K562 (cell line): ENCODE measurements around the gene HPSE2. TPM values are rescaled to one million over a fixed set of nuclear protein-coding genes. Genes with fewer than 3 reads are reported as not detected.

Experiments used
- ATAC-seq: fragments of 200-7000 bp; cut with Tn5 transposase; 3 replicates; pipeline ENCODE4 v1.9.1; 2020; ENCODE audit warnings: moderate library complexity
- BruUV-seq: library from RNA; stranded (reverse); fragments of 400-500 nt; replicated peaks from 2 replicates; lab custom pipeline; 2021; lab: Mats Ljungman, UMichigan
- CTCF ChIA-PET: fragments of 300-600 bp; formaldehyde crosslinking; extraction: SDS; loops from one replicate; lab custom pipeline; 2021; ENCODE audit warnings: low intra/inter-chr PET ratio; lab: Yijun Ruan, JAX
- POLR2A ChIA-PET: fragments of 300-600, 350-650 bp; sonication (Branson Sonifier 250); formaldehyde crosslinking; extraction: SDS; loops from one replicate; lab custom pipeline; 2021; ENCODE audit warnings: antibody characterized with exemption, inconsistent platforms; lab: Yijun Ruan, JAX
- DNase-seq, 4 experiments: peaks; one replicate each; pipeline versions ENCODE4 v3.0.0 to v3.0.0-alpha.2; 2011 to 2018; ENCODE audit warnings: low spot score in 3 of 4, mixed read lengths in 3 of 4; ENCODE audit errors: extremely low read depth in 1 of 4
- FAIRE-seq: peaks from 2 replicates; lab custom pipeline; 2011; peaks lifted over from hg19 to GRCh38; lab: Jason Lieb, UNC
- H2AFZ ChIP-seq: 2 replicates; pipeline ENCODE4 v1.6.0; 2011; ENCODE audit warnings: low read depth, low read length, control low read depth, inconsistent platforms
- H3K27ac ChIP-seq: fragments of 200-600 bp; 3 replicates; pipeline ENCODE4 v1.8.0; 2011; ENCODE audit warnings: low read depth, mild to moderate bottlenecking, control low read depth, inconsistent platforms, low read length, moderate library complexity, mixed read lengths; ENCODE audit errors: extremely low read depth
- H3K27me3 ChIP-seq, 2 experiments: fragments of 300-600 bp in 1 of 2; 2 replicates in 1 of 2; 3 replicates in 1 of 2; pipeline versions ENCODE4 v1.6.0 to v1.8.0; 2011; ENCODE audit warnings: inconsistent platforms in 2 of 2, low read length in 2 of 2, mild to moderate bottlenecking in 1 of 2, mixed read lengths in 1 of 2, moderate library complexity in 1 of 2; ENCODE audit not compliant: control insufficient read depth in 2 of 2, insufficient read depth in 2 of 2
- H3K36me3 ChIP-seq: fragments of 300-600 bp; 3 replicates; pipeline ENCODE4 v1.8.0; 2011; ENCODE audit warnings: mild to moderate bottlenecking, low read length, inconsistent platforms; ENCODE audit not compliant: control insufficient read depth, insufficient read depth
- H3K4me1 ChIP-seq, 2 experiments: fragments of 200-600 bp in 1 of 2; replicated peaks in 1 of 2; 2 replicates in 1 of 2; 3 replicates in 1 of 2; pipeline versions ENCODE4 v1.5.1 to v1.8.0; 2011; ENCODE audit warnings: inconsistent platforms in 2 of 2, low read length in 2 of 2, mild to moderate bottlenecking in 1 of 2, mixed read lengths in 1 of 2, moderate library complexity in 1 of 2; ENCODE audit not compliant: control insufficient read depth in 2 of 2, insufficient read depth in 2 of 2
- H3K4me2 ChIP-seq: 2 replicates; pipeline ENCODE4 v1.6.1; 2011; ENCODE audit warnings: low read length, control low read depth, inconsistent platforms, mixed read lengths; ENCODE audit not compliant: insufficient read depth
- H3K4me3 ChIP-seq: fragments of 200-600 bp; sonication (generic), shearing (Covaris generic); 2 replicates; pipeline ENCODE4 v1.5.1; 2016; ENCODE audit warnings: control low read depth, inconsistent platforms
- H3K79me2 ChIP-seq: fragments of 200-600 bp; 3 replicates; pipeline ENCODE4 v1.8.0; 2011; ENCODE audit warnings: low read length, inconsistent platforms; ENCODE audit not compliant: control insufficient read depth, insufficient read depth
- H3K9ac ChIP-seq, 2 experiments: 2 replicates each; pipeline versions ENCODE4 v1.6.0 to v1.6.1; 2011; ENCODE audit warnings: low read depth in 2 of 2, low read length in 2 of 2, control low read depth in 1 of 2, inconsistent platforms in 1 of 2, mild to moderate bottlenecking in 1 of 2, mixed read lengths in 1 of 2; ENCODE audit not compliant: insufficient read depth in 1 of 2
- H3K9me1 ChIP-seq: one replicate; pipeline ENCODE4 v1.6.0; 2011; ENCODE audit warnings: inconsistent platforms, mild to moderate bottlenecking, low read length, moderate library complexity; ENCODE audit not compliant: control insufficient read depth, insufficient read depth
- H3K9me3 ChIP-seq: replicated peaks from 2 replicates; pipeline ENCODE4 v1.5.1; 2011; ENCODE audit warnings: low read depth, low read length, inconsistent platforms; ENCODE audit not compliant: control insufficient read depth, insufficient read depth
- H4K20me1 ChIP-seq: replicated peaks from 2 replicates; pipeline ENCODE4 v1.6.1; 2011; ENCODE audit warnings: low read length, inconsistent platforms, mixed read lengths; ENCODE audit not compliant: control insufficient read depth, insufficient read depth
- ATF2 ChIP-seq: sonication (generic); formaldehyde crosslinking; IDR thresholded peaks from 2 replicates; pipeline ENCODE4 v1.8.1; 2022; ENCODE audit warnings: missing genetic modification reagents
- E2F6 ChIP-seq, 2 experiments: IDR thresholded peaks; 2 replicates each; pipeline ENCODE4 v1.6.1; 2011; ENCODE audit warnings: borderline replicate concordance in 1 of 2, control low read depth in 1 of 2, low read depth in 1 of 2, low read length in 1 of 2, mild to moderate bottlenecking in 1 of 2, mixed read lengths in 1 of 2, moderate library complexity in 1 of 2; ENCODE audit not compliant: insufficient read depth in 1 of 2, insufficient read length in 1 of 2, poor library complexity in 1 of 2, severe bottlenecking in 1 of 2; ENCODE audit errors: extremely low read depth in 1 of 2
- GMEB1 ChIP-seq: fragments of 250-450 bp; sonication (Bioruptor Pico); IDR thresholded peaks from 2 replicates; pipeline ENCODE4 v1.4.0; 2020; ENCODE audit warnings: mild to moderate bottlenecking
- GTF3C2 ChIP-seq: IDR thresholded peaks from 3 replicates; pipeline ENCODE4 v1.6.1; 2011; ENCODE audit warnings: borderline replicate concordance, mild to moderate bottlenecking, moderate library complexity; ENCODE audit not compliant: insufficient read length; ENCODE audit errors: extremely low read depth
- PPARD ChIP-seq: fragments of 250-450 bp; sonication (Bioruptor Pico); IDR thresholded peaks from 2 replicates; pipeline ENCODE4 v1.8.0; 2022; ENCODE audit warnings: inconsistent platforms, mild to moderate bottlenecking, moderate library complexity
- XRCC5 ChIP-seq: fragments of 200-400 bp; formaldehyde crosslinking; IDR thresholded peaks from 2 replicates; pipeline ENCODE4 v1.6.1; 2017; ENCODE audit warnings: low read depth, mild to moderate bottlenecking, low read length
- ZFP91 ChIP-seq: sonication (generic); formaldehyde crosslinking; IDR thresholded peaks from 2 replicates; pipeline ENCODE4 v1.8.0; 2022; ENCODE audit warnings: mild to moderate bottlenecking, missing genetic modification reagents
- ZNF449 ChIP-seq: fragments of 250-450 bp; sonication (Bioruptor Pico); IDR thresholded peaks from 2 replicates; pipeline ENCODE4 v1.8.0; 2022; ENCODE audit warnings: moderate library complexity, mild to moderate bottlenecking, inconsistent platforms
- WGBS: fragments of 100-300 bp; shearing (Covaris generic); methylation state at CpG from one replicate; pipeline ENCODE4 v1.1.6; 2016; ENCODE audit warnings: low coverage, mixed read lengths; ENCODE audit not compliant: insufficient coverage; ENCODE audit errors: missing lambda C conversion rate; 5-methylcytosine and 5-hydroxymethylcytosine counted together
- in situ Hi-C: fragments of 300-500 bp; cut with MboI; formaldehyde crosslinking; loops from 4 replicates; pipeline ENCODE4 v1.15.0; 2018; ENCODE audit warnings: inconsistent platforms, mixed read lengths
- intact Hi-C: fragments of 100-400 bp; cut with micrococcal nuclease; formaldehyde crosslinking; loops from 2 replicates; pipeline ENCODE4 v1.14.2; 2022
- polyA plus RNA-seq, 8 experiments: library from polyadenylated mRNA; depleted of rRNA in 4 of 8; stranded (reverse) in 5 of 8; unstranded in 3 of 8; fragments of >200 nt; fragmentation: Nextera tagmentation in 2 of 8; fragmentation: Illumina TruSeq in 1 of 8; extraction: Ambion mirVana in 2 of 8; extraction: Trizol in 1 of 8; gene quantifications; 2 replicates each; pipeline versions ENCODE4 v1.2.1 to v1.2.3, GENCODE V29; 2011 to 2014; ENCODE audit warnings: inconsistent platforms in 1 of 8, missing spikeins in 1 of 8
- total RNA-seq, 7 experiments: library from RNA; depleted of rRNA in 6 of 7; stranded (reverse); fragments of >200 nt in 6 of 7; fragmentation: Illumina TruSeq in 2 of 7; extraction: Trizol in 2 of 7; gene quantifications; 2 replicates each; pipeline versions ENCODE4 v1.2.1 to v1.2.3, GENCODE V29; 2011 to 2021; ENCODE audit warnings: low replicate concordance in 1 of 7

HPSE2 gene
- total and polyA plus RNA-seq, 9 of the 15 experiments (the other 6 are each of a cell fraction or from before 2014, with no cell fraction given): 0.03 to 0.10 (median 0.04) TPM; not detected in 2

GRCh38 chr10:98617906-98618520 is 617.6 kb downstream of the HPSE2 start:
- in situ Hi-C loops: no loop called here
- ATAC-seq: no peak
- no peaks in the 10 kb centered on the region for H3K4me1 ChIP-seq
- H3K36me3 ChIP-seq: no peaks in the 10 kb centered on the region
- H3K27ac ChIP-seq: no peak overlapping the region
- no peaks in the 10 kb centered on the region for H3K27me3 ChIP-seq
- intact Hi-C loops: no loop called here
- CTCF ChIA-PET: no interaction called here
- no peaks in the 10 kb centered on the region for H3K9me3 ChIP-seq
- H3K9me1 ChIP-seq: no peaks in the 10 kb centered on the region
- no peak overlapping the region for H2AFZ ChIP-seq
- POLR2A ChIA-PET: no interaction called here
- no peak overlapping the region for H3K4me2 ChIP-seq
- H3K4me3 ChIP-seq: no peak overlapping the region
- TF ChIP-seq XRCC5 (no peak), E2F6 (IDR thresholded peaks at IDR 0.05; ENCODE audit: borderline replicate concordance in 1 of 2, extremely low read depth in 1 of 2, insufficient read depth in 1 of 2, insufficient read length in 1 of 2, low read depth in 1 of 2, low read length in 1 of 2, poor library complexity in 1 of 2, severe bottlenecking in 1 of 2) (no peak), GMEB1 (CRISPR knock-in tag) (no peak), ZNF449 (CRISPR knock-in tag) (no peak), ZFP91 (no peak), PPARD (CRISPR knock-in tag) (no peak), GTF3C2 (no peak), ATF2 (CRISPR knock-in tag) (no peak)
- TF ChIP-seq, all 486 proteins: peak for 0
- H3K79me2 ChIP-seq: no peaks in the 10 kb centered on the region
- BruUV-seq: no TSS peak
- FAIRE-seq (no peak), DNase-seq (no peak)
- WGBS: 0% methylated on average over 6 of the region's 6 CpGs
- H4K20me1 ChIP-seq: no peaks in the 10 kb centered on the region
- H3K9ac ChIP-seq: no peak overlapping the region
